Activated CD4-positive, alpha-beta T cell treated with anti-CD3 and anti-CD28 coated beads for 36 hours (primary cell): ENCODE measurements around the gene PALLD. TPM values are rescaled to one million over a fixed set of nuclear protein-coding genes. Genes with fewer than 3 reads are reported as not detected.

Experiments used
- ATAC-seq: fragments of 200-7000 bp; cut with Tn5 transposase; one replicate; pipeline ENCODE4 v1.10.0; 2021; ENCODE audit warnings: mild to moderate bottlenecking, moderate library complexity
- CTCF ChIA-PET: fragments of 350-600 bp; sonication (Branson Sonifier 250); formaldehyde crosslinking; loops from one replicate; lab custom pipeline; 2021; ENCODE audit warnings: antibody characterized with exemption; lab: Charles Lee
- POLR2A ChIA-PET: fragments of 350-600 bp; sonication (Branson Sonifier 250); formaldehyde crosslinking; loops from one replicate; lab custom pipeline; 2021; ENCODE audit warnings: antibody characterized with exemption, inconsistent platforms; lab: Charles Lee
- DNase-seq: peaks from one replicate; pipeline ENCODE4 v3.0.0-alpha.2; 2020
- H3K27ac Mint-ChIP-seq: one replicate; pipeline ENCODE4 v1.8.0; 2021; ENCODE audit warnings: mixed read lengths
- H3K27me3 Mint-ChIP-seq: one replicate; pipeline ENCODE4 v1.8.0; 2021; ENCODE audit warnings: mixed read lengths
- H3K36me3 Mint-ChIP-seq: one replicate; pipeline ENCODE4 v1.8.0; 2021; ENCODE audit warnings: low read depth, mixed read lengths
- H3K4me1 Mint-ChIP-seq: one replicate; pipeline ENCODE4 v1.8.0; 2021; ENCODE audit warnings: mixed read lengths
- H3K4me3 Mint-ChIP-seq: one replicate; pipeline ENCODE4 v1.8.0; 2021; ENCODE audit warnings: mild to moderate bottlenecking, moderate library complexity, mixed read lengths
- H3K9me3 Mint-ChIP-seq: one replicate; pipeline ENCODE4 v1.8.0; 2021; ENCODE audit warnings: low read depth, mixed read lengths
- intact Hi-C, 2 experiments: fragments of 100-400 bp; cut with DNase I in 1 of 2; cut with micrococcal nuclease in 1 of 2; formaldehyde crosslinking; loops; one replicate each; pipeline versions ENCODE4 v1.14.2 to v1.15.1; 2022 to 2024; cut with DNase I, micrococcal nuclease
- total RNA-seq, 2 experiments: library from RNA; stranded (reverse); gene quantifications; one replicate each; pipeline ENCODE4 v1.2.3, GENCODE V29; 2021

PALLD gene
- total RNA-seq, 2 experiments from 2014 or later, result 9.5 to 11.0 TPM

- H3K9me3 Mint-ChIP-seq, result peaks cover 4% of the 10 kb centered on the region
- no peak overlapping the region for H3K27ac Mint-ChIP-seq
- H3K27me3 Mint-ChIP-seq, result peaks cover 25% of the 10 kb centered on the region
- H3K36me3 Mint-ChIP-seq, result no peaks in the 10 kb centered on the region
- no peak for DNase-seq
- ChIA-PET CTCF (interaction anchor here (0.7 kb wide), 1 partner anchor 11 kb away, joined by 4 read pairs; no protein-coding TSS in a partner anchor), POLR2A (no interaction called here)
- ATAC-seq, result no peak
- H3K4me1 Mint-ChIP-seq, result no peaks in the 10 kb centered on the region
- H3K4me3 Mint-ChIP-seq, result no peak overlapping the region
- intact Hi-C loops, result no loop called here
Measured at GRCh38 chr4:168731006-168731636, 234.3 kb downstream of the PALLD start.

GRCh38 chr4:168731706-168732414 is 235.0 kb downstream of the PALLD start:
- H3K36me3 Mint-ChIP-seq, result no peaks in the 10 kb centered on the region
- intact Hi-C loops, result no loop called here
- peaks cover 3% of the 10 kb centered on the region for H3K9me3 Mint-ChIP-seq
- ChIA-PET CTCF (no interaction called here), POLR2A (no interaction called here)
- no peak overlapping the region for H3K4me3 Mint-ChIP-seq
- H3K27ac Mint-ChIP-seq, result no peak overlapping the region
- DNase-seq, result no peak
- no peak for ATAC-seq
- H3K27me3 Mint-ChIP-seq, result peaks cover 22% of the 10 kb centered on the region
- no peaks in the 10 kb centered on the region for H3K4me1 Mint-ChIP-seq

GRCh38 chr4:168732714-168733113 is 235.9 kb downstream of the PALLD start:
- intact Hi-C loops, result no loop called here
- Mint-ChIP-seq H3K4me1 (no peaks in the 10 kb centered on the region), H3K36me3 (no peaks in the 10 kb centered on the region), H3K27ac (no peak overlapping the region), H3K9me3 (no peaks in the 10 kb centered on the region), H3K4me3 (no peak overlapping the region), H3K27me3 (peaks cover 22% of the 10 kb centered on the region)
- ATAC-seq, result no peak
- POLR2A ChIA-PET, result no interaction called here
- CTCF ChIA-PET, result interaction anchor here (1.2 kb wide), 1 partner anchor 24 kb away, joined by 4 read pairs; no protein-coding TSS in a partner anchor
- no peak for DNase-seq

- ATAC-seq (no peak), DNase-seq (no peak)
- Mint-ChIP-seq H3K36me3 (no peaks in the 10 kb centered on the region), H3K27ac (no peak overlapping the region), H3K4me3 (no peak overlapping the region), H3K9me3 (no peaks in the 10 kb centered on the region), H3K4me1 (no peaks in the 10 kb centered on the region), H3K27me3 (peaks cover 23% of the 10 kb centered on the region)
- CTCF ChIA-PET, result interaction anchor here (0.6 kb wide), 1 partner anchor 234 kb away, joined by 3 read pairs; no protein-coding TSS in a partner anchor
- POLR2A ChIA-PET, result no interaction called here
- intact Hi-C loops, result no loop called here
Measured at GRCh38 chr4:168734703-168735678, 238.1 kb downstream of the PALLD start.

- peaks cover 18% of the 10 kb centered on the region for H3K27me3 Mint-ChIP-seq
- ATAC-seq (no peak), DNase-seq (no peak)
- intact Hi-C loops, result no loop called here
- no peaks in the 10 kb centered on the region for H3K9me3 Mint-ChIP-seq
- POLR2A ChIA-PET, result no interaction called here
- no peaks in the 10 kb centered on the region for H3K36me3 Mint-ChIP-seq
- no peak overlapping the region for H3K27ac Mint-ChIP-seq
- H3K4me3 Mint-ChIP-seq, result no peak overlapping the region
- CTCF ChIA-PET, result no interaction called here
- no peaks in the 10 kb centered on the region for H3K4me1 Mint-ChIP-seq
Measured at GRCh38 chr4:168735735-168736134, 238.9 kb downstream of the PALLD start.

GRCh38 chr4:168736860-168737805 is 240.3 kb downstream of the PALLD start:
- no peaks in the 10 kb centered on the region for H3K9me3 Mint-ChIP-seq
- ATAC-seq, result no peak
- POLR2A ChIA-PET, result no interaction called here

GRCh38 chr4:168737806-168738172 is 240.9 kb downstream of the PALLD start:
- H3K27ac Mint-ChIP-seq, result no peak overlapping the region
- ChIA-PET POLR2A (no interaction called here), CTCF (no interaction called here)
- no peaks in the 10 kb centered on the region for H3K9me3 Mint-ChIP-seq
- no peaks in the 10 kb centered on the region for H3K36me3 Mint-ChIP-seq
- H3K4me3 Mint-ChIP-seq, result no peak overlapping the region
- no peaks in the 10 kb centered on the region for H3K4me1 Mint-ChIP-seq
- DNase-seq (no peak), ATAC-seq (no peak)
- H3K27me3 Mint-ChIP-seq, result peaks cover 15% of the 10 kb centered on the region
- intact Hi-C loops, result no loop called here

More at GRCh38 chr4:168736860-168737805, 240.3 kb downstream of the PALLD start:
- intact Hi-C loops, result no loop called here
- H3K4me3 Mint-ChIP-seq, result no peak overlapping the region
- CTCF ChIA-PET, result no interaction called here
- no peaks in the 10 kb centered on the region for H3K4me1 Mint-ChIP-seq
- peaks cover 16% of the 10 kb centered on the region for H3K27me3 Mint-ChIP-seq
- no peaks in the 10 kb centered on the region for H3K36me3 Mint-ChIP-seq
- no peak overlapping the region for H3K27ac Mint-ChIP-seq
- no peak for DNase-seq

GRCh38 chr4:168739886-168740285 is 243.0 kb downstream of the PALLD start:
- intact Hi-C loops, result no loop called here
- H3K36me3 Mint-ChIP-seq, result no peaks in the 10 kb centered on the region
- no peaks in the 10 kb centered on the region for H3K9me3 Mint-ChIP-seq
- POLR2A ChIA-PET, result no interaction called here
- ATAC-seq (no peak), DNase-seq (no peak)
- peaks cover 25% of the 10 kb centered on the region for H3K27me3 Mint-ChIP-seq
- H3K4me3 Mint-ChIP-seq, result no peak overlapping the region
- CTCF ChIA-PET, result interaction anchor here (0.8 kb wide), 1 partner anchor 153 kb away, joined by 3 read pairs; no protein-coding TSS in a partner anchor
- no peaks in the 10 kb centered on the region for H3K4me1 Mint-ChIP-seq
- no peak overlapping the region for H3K27ac Mint-ChIP-seq

- intact Hi-C loops, result no loop called here
- Mint-ChIP-seq H3K36me3 (no peaks in the 10 kb centered on the region), H3K27me3 (peaks cover 21% of the 10 kb centered on the region), H3K9me3 (no peaks in the 10 kb centered on the region), H3K27ac (no peak overlapping the region), H3K4me3 (no peak overlapping the region), H3K4me1 (no peaks in the 10 kb centered on the region)
- no peak for ATAC-seq
- ChIA-PET POLR2A (no interaction called here), CTCF (interaction anchor here (0.8 kb wide), 1 partner anchor 152 kb away, joined by 3 read pairs; no protein-coding TSS in a partner anchor)
- no peak for DNase-seq
Measured at GRCh38 chr4:168740691-168741090, 243.8 kb downstream of the PALLD start.

- H3K27ac Mint-ChIP-seq, result no peak overlapping the region
- no peak overlapping the region for H3K4me3 Mint-ChIP-seq
- H3K4me1 Mint-ChIP-seq, result no peaks in the 10 kb centered on the region
- no peak for DNase-seq
- H3K27me3 Mint-ChIP-seq, result peaks cover 22% of the 10 kb centered on the region
- CTCF ChIA-PET, result interaction anchor here (0.6 kb wide), 1 partner anchor 10 kb away, joined by 4 read pairs; no protein-coding TSS in a partner anchor
- intact Hi-C loops, result no loop called here
- H3K9me3 Mint-ChIP-seq, result no peaks in the 10 kb centered on the region
- POLR2A ChIA-PET, result interaction anchor here (0.6 kb wide), 1 partner anchor 956 kb away, joined by 4 read pairs; no protein-coding TSS in a partner anchor
- ATAC-seq, result no peak
- H3K36me3 Mint-ChIP-seq, result no peaks in the 10 kb centered on the region
Measured at GRCh38 chr4:168741281-168742173, 244.7 kb downstream of the PALLD start.
